MM.1S (cell line): ENCODE results near the gene UGT2B17.
A peak's percentile ranks its signal among the peaks of the same experiment; 100 is the strongest.
"Not testable (repeated sequence)": the region's sequence is repeated elsewhere in the genome, so short reads cannot be mapped to it uniquely, and the experiment has no call there.

Experiments used
- DNase-seq: peaks from one replicate; pipeline ENCODE4 v3.0.0-alpha.2; 2015
- H2AFZ ChIP-seq: fragments of 300-600 bp; sonication (generic); 2 replicates; pipeline ENCODE4 v1.6.0; 2016; ENCODE audit warnings: antibody characterized with exemption, low read length
- H3F3A ChIP-seq: fragments of 300-600 bp; sonication (generic); 2 replicates; pipeline ENCODE4 v1.6.1; 2016; ENCODE audit warnings: mild to moderate bottlenecking, antibody characterized with exemption, low read length, moderate library complexity, mixed read lengths; ENCODE audit not compliant: insufficient read depth
- H3K27ac ChIP-seq: fragments of 300-600 bp; sonication (generic); 2 replicates; pipeline ENCODE4 v1.5.1; 2016; ENCODE audit warnings: mild to moderate bottlenecking, low read length
- H3K27me3 ChIP-seq: fragments of 300-600 bp; sonication (generic); replicated peaks from 2 replicates; pipeline ENCODE4 v1.6.0; 2016; ENCODE audit warnings: low read length; ENCODE audit not compliant: insufficient read depth
- H3K36me3 ChIP-seq: fragments of 300-600 bp; sonication (generic); replicated peaks from 2 replicates; pipeline ENCODE4 v1.6.1; 2016; ENCODE audit warnings: mild to moderate bottlenecking, low read length, mixed read lengths; ENCODE audit not compliant: insufficient read depth
- H3K4me1 ChIP-seq: fragments of 300-600 bp; sonication (generic); 2 replicates; pipeline ENCODE4 v1.6.1; 2016; ENCODE audit warnings: low read length, mixed read lengths
- H3K4me2 ChIP-seq: fragments of 300-600 bp; sonication (generic); 2 replicates; pipeline ENCODE4 v1.6.0; 2016; ENCODE audit warnings: low read depth, low read length
- H3K4me3 ChIP-seq: fragments of 300-600 bp; sonication (generic); 2 replicates; pipeline ENCODE4 v1.5.1; 2016; ENCODE audit warnings: low read length, mixed read lengths
- H3K79me2 ChIP-seq: fragments of 300-600 bp; sonication (generic); 2 replicates; pipeline ENCODE4 v1.6.1; 2016; ENCODE audit warnings: mixed run types, low read length, mixed read lengths
- H3K9ac ChIP-seq: fragments of 300-600 bp; sonication (generic); 2 replicates; pipeline ENCODE4 v1.6.1; 2016; ENCODE audit warnings: low read length, mixed read lengths
- H3K9me2 ChIP-seq: fragments of 300-600 bp; sonication (generic); replicated peaks from 2 replicates; pipeline ENCODE4 v1.6.1; 2016; ENCODE audit warnings: mild to moderate bottlenecking, low read length, mixed read lengths; ENCODE audit not compliant: insufficient read depth
- H3K9me3 ChIP-seq: fragments of 300-600 bp; sonication (generic); replicated peaks from 2 replicates; pipeline ENCODE4 v1.6.1; 2016; ENCODE audit warnings: mild to moderate bottlenecking, low read length, mixed read lengths; ENCODE audit not compliant: insufficient read depth
- H4K20me1 ChIP-seq: fragments of 300-600 bp; sonication (generic); 2 replicates; pipeline ENCODE4 v1.6.1; 2016; ENCODE audit warnings: mild to moderate bottlenecking, low read length, moderate library complexity, mixed read lengths; ENCODE audit not compliant: insufficient read depth
- CTCF ChIP-seq: fragments of 300-600 bp; sonication (generic); IDR thresholded peaks from 2 replicates; pipeline ENCODE4 v1.5.1; 2016; ENCODE audit warnings: antibody characterized with exemption, low read length, mixed read lengths
- EZH2 ChIP-seq: fragments of 300-600 bp; sonication (generic); optimal IDR thresholded peaks from 2 replicates; pipeline ENCODE3; 2017; ENCODE audit warnings: low read depth, mild to moderate bottlenecking, antibody characterized with exemption, low read length, mixed read lengths
- EZH2phosphoT487 ChIP-seq: fragments of 300-600 bp; sonication (generic); IDR thresholded peaks from 2 replicates; pipeline ENCODE4 v1.6.1; 2018; ENCODE audit warnings: antibody characterized with exemption, low read length

The UGT2B17 gene

GRCh38 chr4:68520985-68521384 is 55.1 kb downstream of the UGT2B17 start:
- Histone ChIP-seq H3K9ac (no peak overlapping the region), H3K36me3 (no peaks in the 10 kb centered on the region), H3K4me3 (no peak overlapping the region), H3K27ac (no peak overlapping the region), H3K79me2 (no peaks in the 10 kb centered on the region), H3F3A (no peaks in the 10 kb centered on the region), H3K9me2 (no peaks in the 10 kb centered on the region), H3K27me3 (no peaks in the 10 kb centered on the region), H3K4me1 (no peaks in the 10 kb centered on the region), H2AFZ (no peak overlapping the region), H3K9me3 (no peaks in the 10 kb centered on the region), H4K20me1 (no peaks in the 10 kb centered on the region), H3K4me2 (no peak overlapping the region)
- TF ChIP-seq CTCF (no peak), EZH2phosphoT487 (no peak), EZH2 (no peak)
- no peak for DNase-seq

- Histone ChIP-seq H3F3A (no peaks in the 10 kb centered on the region), H2AFZ (no peak overlapping the region), H3K4me1 (no peaks in the 10 kb centered on the region), H3K9ac (no peak overlapping the region), H3K36me3 (no peaks in the 10 kb centered on the region), H3K27ac (no peak overlapping the region), H3K9me3 (no peaks in the 10 kb centered on the region), H3K9me2 (no peaks in the 10 kb centered on the region), H3K4me2 (no peak overlapping the region), H3K4me3 (no peak overlapping the region), H3K27me3 (no peaks in the 10 kb centered on the region), H3K79me2 (no peaks in the 10 kb centered on the region), H4K20me1 (no peaks in the 10 kb centered on the region)
- no peak for DNase-seq
- no peak for TF ChIP-seq EZH2phosphoT487
- TF ChIP-seq CTCF, result no peak
- no peak for TF ChIP-seq EZH2
Observed at GRCh38 chr4:68518889-68519288, 57.2 kb downstream of the UGT2B17 start.

- H3K4me2 ChIP-seq, H3K36me3 ChIP-seq, H4K20me1 ChIP-seq, H3K27ac ChIP-seq, H3K9me2 ChIP-seq, H3K4me3 ChIP-seq, H2AFZ ChIP-seq, H3K9ac ChIP-seq, H3K4me1 ChIP-seq, H3K9me3 ChIP-seq, H3F3A ChIP-seq, H3K79me2 ChIP-seq, H3K27me3 ChIP-seq, DNase-seq: not testable (repeated sequence)
Observed at GRCh38 chr4:68505452-68505851, 70.7 kb downstream of the UGT2B17 start.

- H3F3A ChIP-seq, H3K4me2 ChIP-seq, H4K20me1 ChIP-seq, H3K9me3 ChIP-seq, H3K79me2 ChIP-seq, H3K9me2 ChIP-seq, H3K9ac ChIP-seq, H2AFZ ChIP-seq, H3K36me3 ChIP-seq, H3K27me3 ChIP-seq, H3K4me1 ChIP-seq, H3K4me3 ChIP-seq, H3K27ac ChIP-seq: not testable (repeated sequence)
- DNase-seq, result peak; percentile 59
Observed at GRCh38 chr4:68504836-68505235, 71.3 kb downstream of the UGT2B17 start.

GRCh38 chr4:68503462-68503861 is 72.7 kb downstream of the UGT2B17 start:
- H3K4me3 ChIP-seq, H3K9ac ChIP-seq, H3K9me3 ChIP-seq, H3K4me2 ChIP-seq, H2AFZ ChIP-seq, H3K4me1 ChIP-seq, H3F3A ChIP-seq, H3K79me2 ChIP-seq, H3K27ac ChIP-seq, H3K36me3 ChIP-seq, DNase-seq, H4K20me1 ChIP-seq, H3K9me2 ChIP-seq, H3K27me3 ChIP-seq: not testable (repeated sequence)
